Calu3 (cell line): ENCODE data around the gene CNGA4. TPM values are rescaled to one million over a fixed set of nuclear protein-coding genes. Genes with fewer than 3 reads are reported as not detected.
A peak's percentile ranks its signal among the peaks of the same experiment; 100 is the strongest.

ENCODE experiments used
- BruUV-seq: library from RNA; stranded (reverse); fragments of 400-500 nt; replicated peaks from 2 replicates; lab custom pipeline; 2021; lab: Mats Ljungman, UMichigan
- CTCF ChIA-PET: fragments of 300-600 bp; sonication (Branson Sonifier 250); formaldehyde crosslinking; loops from one replicate; lab custom pipeline; 2022; ENCODE audit warnings: antibody characterized with exemption; lab: Charles Lee
- DNase-seq: peaks from one replicate; pipeline ENCODE4 v3.0.0; 2022
- H3K27ac Mint-ChIP-seq: one replicate; pipeline ENCODE4 v1.8.0; 2022; ENCODE audit warnings: mixed read lengths; ENCODE audit not compliant: unreplicated experiment
- H3K27me3 Mint-ChIP-seq: one replicate; pipeline ENCODE4 v1.8.0; 2022; ENCODE audit warnings: mixed read lengths; ENCODE audit not compliant: unreplicated experiment
- H3K36me3 Mint-ChIP-seq: one replicate; pipeline ENCODE4 v1.8.0; 2022; ENCODE audit warnings: mild to moderate bottlenecking, moderate library complexity, mixed read lengths; ENCODE audit not compliant: insufficient read depth, unreplicated experiment
- H3K4me1 Mint-ChIP-seq: one replicate; pipeline ENCODE4 v1.8.0; 2022; ENCODE audit warnings: mild to moderate bottlenecking, low read depth, mixed read lengths; ENCODE audit not compliant: unreplicated experiment
- H3K4me3 Mint-ChIP-seq: one replicate; pipeline ENCODE4 v1.8.0; 2022; ENCODE audit warnings: mild to moderate bottlenecking, low read depth, moderate library complexity, mixed read lengths; ENCODE audit not compliant: unreplicated experiment
- H3K9me3 Mint-ChIP-seq: one replicate; pipeline ENCODE4 v1.8.0; 2022; ENCODE audit warnings: low read depth, mixed read lengths; ENCODE audit not compliant: unreplicated experiment
- CTCF ChIP-seq: fragments of 200-600 bp; IDR thresholded peaks from one replicate; pipeline ENCODE4 v1.8.0; 2022; ENCODE audit warnings: antibody characterized with exemption; ENCODE audit not compliant: unreplicated experiment
- intact Hi-C: fragments of 100-400 bp; cut with micrococcal nuclease; formaldehyde crosslinking; loops from one replicate; pipeline ENCODE4 v1.10.0; 2022; ENCODE audit not compliant: unreplicated experiment
- total RNA-seq: library from RNA; stranded (reverse); gene quantifications from 2 replicates; pipeline ENCODE4 v1.2.3, GENCODE V29; 2022

Gene CNGA4
- total RNA-seq, 1 experiment from 2014 or later = not detected

- peaks cover 5% of the 10 kb centered on the region for H3K36me3 Mint-ChIP-seq
- no peak overlapping the region for H3K4me3 Mint-ChIP-seq
- CTCF ChIA-PET = interaction anchor here (1.5 kb wide), 1 partner anchor 147 kb away, joined by 3 read pairs; no protein-coding TSS in a partner anchor
- H3K9me3 Mint-ChIP-seq = no peaks in the 10 kb centered on the region
- H3K27ac Mint-ChIP-seq = no peak overlapping the region
- H3K27me3 Mint-ChIP-seq = no peaks in the 10 kb centered on the region
- BruUV-seq = TSS peak; percentile 10
- intact Hi-C loops = no loop called here
- no peaks in the 10 kb centered on the region for H3K4me1 Mint-ChIP-seq
- no peak for TF ChIP-seq CTCF
- no peak for DNase-seq
Measured at GRCh38 chr11:6216501-6216900, 22.4 kb upstream of the CNGA4 start.

- no peak overlapping the region for H3K4me3 Mint-ChIP-seq
- TF ChIP-seq CTCF = no peak
- no peaks in the 10 kb centered on the region for H3K4me1 Mint-ChIP-seq
- DNase-seq = no peak
- peaks cover 5% of the 10 kb centered on the region for H3K36me3 Mint-ChIP-seq
- CTCF ChIA-PET = interaction anchor here (0.7 kb wide), 1 partner anchor 9 kb away, joined by 6 read pairs; no protein-coding TSS in a partner anchor
- BruUV-seq = no TSS peak
- no peaks in the 10 kb centered on the region for H3K27me3 Mint-ChIP-seq
- H3K9me3 Mint-ChIP-seq = no peaks in the 10 kb centered on the region
- intact Hi-C loops = no loop called here
- H3K27ac Mint-ChIP-seq = no peak overlapping the region
Measured at GRCh38 chr11:6217722-6218121, 21.2 kb upstream of the CNGA4 start.

GRCh38 chr11:6219359-6219758 is 19.5 kb upstream of the CNGA4 start:
- H3K4me3 Mint-ChIP-seq = no peak overlapping the region
- no peak for DNase-seq
- peaks cover 5% of the 10 kb centered on the region for H3K36me3 Mint-ChIP-seq
- CTCF ChIA-PET = no interaction called here
- H3K4me1 Mint-ChIP-seq = no peaks in the 10 kb centered on the region
- no peaks in the 10 kb centered on the region for H3K27me3 Mint-ChIP-seq
- TF ChIP-seq CTCF = no peak
- no TSS peak for BruUV-seq
- no peaks in the 10 kb centered on the region for H3K9me3 Mint-ChIP-seq
- intact Hi-C loops = no loop called here
- H3K27ac Mint-ChIP-seq = no peak overlapping the region

DNA sequence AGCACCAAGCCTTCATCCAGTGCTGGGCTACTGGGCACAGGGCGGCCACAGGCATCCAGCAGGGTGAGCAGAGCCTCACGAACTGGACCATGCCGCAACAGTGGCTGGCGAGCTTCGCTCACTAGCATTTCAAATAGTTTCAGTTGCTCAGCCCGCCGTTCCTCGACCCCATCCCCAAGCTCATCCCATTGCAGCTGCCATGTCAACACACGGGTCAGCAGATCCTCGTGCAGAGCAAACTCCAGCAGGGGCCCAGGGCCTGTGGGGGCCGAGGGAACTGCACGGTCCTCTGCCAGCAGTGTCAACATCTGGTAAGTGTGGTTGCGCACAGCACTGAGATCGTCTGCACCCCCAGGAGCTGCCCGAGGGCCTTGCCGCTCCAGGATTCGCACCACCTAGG is 15.0 kb upstream of the CNGA4 start:
- no TSS peak for BruUV-seq
- H3K9me3 Mint-ChIP-seq = no peaks in the 10 kb centered on the region
- no peak overlapping the region for H3K4me3 Mint-ChIP-seq
- TF ChIP-seq CTCF = no peak
- H3K27me3 Mint-ChIP-seq = no peaks in the 10 kb centered on the region
- intact Hi-C loops = no loop called here
- no peak for DNase-seq
- no peaks in the 10 kb centered on the region for H3K36me3 Mint-ChIP-seq
- CTCF ChIA-PET = no interaction called here
- peaks cover 33% of the 10 kb centered on the region for H3K4me1 Mint-ChIP-seq
- no peak overlapping the region for H3K27ac Mint-ChIP-seq
